Vagina (tissue), 2 donors: ENCODE data around the gene SLCO2B1. TPM values are rescaled to one million over a fixed set of nuclear protein-coding genes. Genes with fewer than 3 reads are reported as not detected.

ENCODE experiments used
- DNase-seq, 2 donors: peaks; one replicate each; pipeline ENCODE4 v3.0.0-alpha.2; 2017; ENCODE audit errors: extremely low spot score in 2 of 2
- H3K27ac ChIP-seq: fragments of 200-600 bp; sonication (generic); one replicate; pipeline ENCODE4 v1.5.1; 2019
- H3K27me3 ChIP-seq: fragments of 200-600 bp; sonication (generic); one replicate; pipeline ENCODE4 v1.5.1; 2019
- H3K36me3 ChIP-seq, 2 donors: fragments of 200-600 bp; sonication (generic); one replicate each; pipeline ENCODE4 v1.5.1; 2017 to 2019
- H3K4me1 ChIP-seq: fragments of 200-600 bp; sonication (generic); one replicate; pipeline ENCODE4 v1.5.1; 2019
- H3K4me3 ChIP-seq, 2 donors: fragments of 200-600 bp; sonication (generic); 1 replicate in 1 of 2; 2 replicates in 1 of 2; pipeline ENCODE4 v1.5.1; 2016 to 2019
- H3K9me3 ChIP-seq: fragments of 200-600 bp; sonication (generic); one replicate; pipeline ENCODE4 v1.5.1; 2019
- CTCF ChIP-seq, 3 experiments: fragments of 450-650 bp in 2 of 3; fragments of 200-600 bp in 1 of 3; sonication (generic) in 1 of 3; IDR thresholded peaks; one replicate each; pipeline ENCODE4 v1.5.1; 2017 to 2019; ENCODE audit warnings: antibody characterized with exemption in 3 of 3, mild to moderate bottlenecking in 2 of 3, moderate library complexity in 2 of 3
- POLR2A ChIP-seq, 2 donors: fragments of 450-650 bp; IDR thresholded peaks; one replicate each; pipeline ENCODE4 v1.6.1; 2017; ENCODE audit warnings: antibody characterized with exemption in 2 of 2, mild to moderate bottlenecking in 2 of 2, moderate library complexity in 2 of 2
- POLR2AphosphoS5 ChIP-seq, 2 donors: sonication (generic); formaldehyde crosslinking; IDR thresholded peaks; one replicate each; pipeline ENCODE4 v1.9.0; 2017; ENCODE audit warnings: antibody characterized with exemption in 2 of 2, mild to moderate bottlenecking in 2 of 2, low read depth in 1 of 2; ENCODE audit not compliant: insufficient read depth in 1 of 2
- intact Hi-C: fragments of 100-400 bp; cut with DNase I; formaldehyde crosslinking; loops from one replicate; pipeline ENCODE4 v1.15.1; 2023
- total RNA-seq: library from RNA; depleted of rRNA; stranded (reverse); fragments of >200 nt; gene quantifications from one replicate; pipeline ENCODE4 v1.2.3, GENCODE V29; 2016

SLCO2B1 gene
- total RNA-seq, 1 donor from 2014 or later = 55.5 TPM

DNA sequence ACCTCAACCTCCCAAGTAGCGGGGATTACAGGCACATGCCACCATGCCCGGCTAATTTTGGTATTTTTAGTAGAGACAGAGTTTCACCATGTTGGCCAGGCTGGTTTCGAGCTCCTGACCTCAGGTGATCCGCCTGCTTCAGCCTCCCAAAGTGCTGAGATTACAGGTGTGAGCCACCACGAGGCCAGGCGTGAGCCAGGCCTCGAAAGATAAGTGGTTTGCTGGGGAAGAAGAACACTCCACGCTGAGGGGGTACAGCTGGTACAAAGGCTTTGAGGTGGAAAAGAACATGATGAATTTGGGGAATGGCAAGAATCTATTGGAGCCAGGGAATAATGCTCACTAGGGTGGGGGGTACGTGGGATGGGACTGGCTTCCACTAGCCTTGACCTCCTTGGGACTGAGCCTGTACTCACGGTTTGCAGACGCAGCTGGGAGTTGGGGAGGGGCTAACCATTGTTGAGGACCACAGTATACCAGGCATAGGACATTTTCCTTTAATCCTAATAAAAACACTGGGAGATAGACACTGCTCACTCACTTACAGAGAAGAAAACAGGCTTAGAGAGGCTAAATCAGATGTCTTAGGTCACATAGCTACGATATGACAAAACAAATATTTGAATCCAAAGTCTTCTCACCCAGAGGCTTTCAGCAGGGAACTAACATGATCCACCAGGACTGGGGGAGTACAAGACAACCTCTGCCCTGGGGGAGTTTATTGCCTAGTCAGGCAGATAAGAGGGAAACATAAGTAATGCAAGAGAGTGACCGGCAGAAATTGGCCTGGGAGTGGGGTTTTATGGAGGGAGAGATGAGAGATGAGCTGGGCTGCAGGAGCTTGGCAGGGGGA lies 4.9 kb downstream of the SLCO2B1 start:
- no peak overlapping the region for H3K4me3 ChIP-seq
- intact Hi-C loops = no loop called here
- H3K27ac ChIP-seq = no peak overlapping the region
- DNase-seq = no peak
- no peaks in the 10 kb centered on the region for H3K27me3 ChIP-seq
- no peaks in the 10 kb centered on the region for H3K9me3 ChIP-seq
- no peak for TF ChIP-seq POLR2A (IDR thresholded peaks at IDR 0.05)
- no peak for TF ChIP-seq CTCF (IDR thresholded peaks at IDR 0.05)
- TF ChIP-seq POLR2AphosphoS5 (IDR thresholded peaks at IDR 0.05; ENCODE audit: insufficient read depth in 1 of 2, low read depth in 1 of 2) = no peak
- H3K36me3 ChIP-seq = no peaks in the 10 kb centered on the region
- H3K4me1 ChIP-seq = no peaks in the 10 kb centered on the region

- no peak overlapping the region for H3K27ac ChIP-seq
- no peaks in the 10 kb centered on the region for H3K4me1 ChIP-seq
Observed at GRCh38 chr11:75158241-75158640, 7.3 kb downstream of the SLCO2B1 start.

GRCh38 chr11:75158696-75159150 lies 7.8 kb downstream of the SLCO2B1 start:
- intact Hi-C loops = no loop called here
- Histone ChIP-seq H3K9me3 (no peaks in the 10 kb centered on the region), H3K4me3 (no peak overlapping the region), H3K27ac (peak overlapping the region; percentile 57), H3K27me3 (no peaks in the 10 kb centered on the region), H3K36me3 (no peaks in the 10 kb centered on the region), H3K4me1 (no peaks in the 10 kb centered on the region)
- no peak for DNase-seq
- TF ChIP-seq CTCF (IDR thresholded peaks at IDR 0.05) = no peak
- TF ChIP-seq POLR2A (IDR thresholded peaks at IDR 0.05) = no peak
- no peak for TF ChIP-seq POLR2AphosphoS5 (IDR thresholded peaks at IDR 0.05; ENCODE audit: insufficient read depth in 1 of 2, low read depth in 1 of 2)

More at GRCh38 chr11:75158241-75158640, 7.3 kb downstream of the SLCO2B1 start:
- H3K36me3 ChIP-seq = no peaks in the 10 kb centered on the region
- no peak for TF ChIP-seq POLR2AphosphoS5 (IDR thresholded peaks at IDR 0.05; ENCODE audit: insufficient read depth in 1 of 2, low read depth in 1 of 2)
- intact Hi-C loops = no loop called here
- H3K4me3 ChIP-seq = no peak overlapping the region
- no peak for DNase-seq
- H3K27me3 ChIP-seq = no peaks in the 10 kb centered on the region
- H3K9me3 ChIP-seq = no peaks in the 10 kb centered on the region

- intact Hi-C loops = no loop called here
- Histone ChIP-seq H3K36me3 (no peaks in the 10 kb centered on the region), H3K4me1 (no peaks in the 10 kb centered on the region), H3K9me3 (no peaks in the 10 kb centered on the region), H3K4me3 (no peak overlapping the region), H3K27me3 (no peaks in the 10 kb centered on the region), H3K27ac (peak overlapping the region; percentile 57)
- no peak for DNase-seq
- no peak for TF ChIP-seq POLR2A (IDR thresholded peaks at IDR 0.05)
Observed at GRCh38 chr11:75159151-75159953, 8.4 kb downstream of the SLCO2B1 start.

- Histone ChIP-seq H3K27ac (peak overlapping the region; percentile 57), H3K27me3 (no peaks in the 10 kb centered on the region), H3K4me3 (no peak overlapping the region), H3K36me3 (no peaks in the 10 kb centered on the region), H3K9me3 (no peaks in the 10 kb centered on the region), H3K4me1 (no peaks in the 10 kb centered on the region)
- TF ChIP-seq POLR2A (IDR thresholded peaks at IDR 0.05) (no peak), POLR2AphosphoS5 (IDR thresholded peaks at IDR 0.05; ENCODE audit: insufficient read depth in 1 of 2, low read depth in 1 of 2) (peak; percentile 23 to 59)
- no peak for DNase-seq
- intact Hi-C loops = no loop called here
Observed at GRCh38 chr11:75160220-75160757, 9.4 kb downstream of the SLCO2B1 start.

GRCh38 chr11:75160880-75161279 lies 10.0 kb downstream of the SLCO2B1 start:
- Histone ChIP-seq H3K36me3 (no peaks in the 10 kb centered on the region), H3K27me3 (no peaks in the 10 kb centered on the region), H3K27ac (no peak overlapping the region), H3K4me3 (no peak overlapping the region), H3K9me3 (no peaks in the 10 kb centered on the region), H3K4me1 (no peaks in the 10 kb centered on the region)
- intact Hi-C loops = no loop called here
- TF ChIP-seq CTCF (IDR thresholded peaks at IDR 0.05) (no peak), POLR2AphosphoS5 (IDR thresholded peaks at IDR 0.05; ENCODE audit: insufficient read depth in 1 of 2, low read depth in 1 of 2) (no peak), POLR2A (IDR thresholded peaks at IDR 0.05) (no peak)
- no peak for DNase-seq
